22Rv1 (cell line): ENCODE results near the gene PRDX6.

Source experiments
- CTCF ChIP-seq: fragments of 450-650 bp; IDR thresholded peaks from 2 replicates; pipeline ENCODE4 v1.5.1; 2017; ENCODE audit warnings: mild to moderate bottlenecking
- ZFX ChIP-seq: fragments of 450-650 bp; IDR thresholded peaks from 2 replicates; pipeline ENCODE4 v1.6.1; 2017; ENCODE audit warnings: antibody characterized with exemption, borderline replicate concordance

- TF ChIP-seq CTCF (no peak), ZFX (no peak)
These were observed 30.2 kb downstream of the PRDX6 start for GRCh38 chr1:173507205-173507846.
